Urinary bladder (tissue), 4 donors: ENCODE results near the gene SLC24A5. TPM values are rescaled to one million over a fixed set of nuclear protein-coding genes. Genes with fewer than 3 reads are reported as not detected.
A peak's percentile ranks its signal among the peaks of the same experiment; 100 is the strongest.

Experiments used
- DNase-seq: peaks from one replicate; pipeline ENCODE4 v3.0.0-alpha.2; 2015; ENCODE audit errors: extremely low spot score
- H3K27ac ChIP-seq: one replicate; pipeline ENCODE4 v1.5.1; 2013; ENCODE audit warnings: low read depth, mild to moderate bottlenecking, moderate library complexity
- H3K36me3 ChIP-seq: one replicate; pipeline ENCODE4 v1.6.1; 2013; ENCODE audit warnings: mild to moderate bottlenecking, moderate library complexity; ENCODE audit not compliant: insufficient read depth
- H3K4me1 ChIP-seq: one replicate; pipeline ENCODE4 v1.6.1; 2013; ENCODE audit warnings: mild to moderate bottlenecking, moderate library complexity; ENCODE audit not compliant: insufficient read depth
- H3K4me3 ChIP-seq: one replicate; pipeline ENCODE4 v1.5.1; 2013; ENCODE audit warnings: low read depth, low read length
- WGBS: extraction: QIAGEN DNeasy Blood & Tissue Kit; methylation state at CpG from one replicate; pipeline ENCODE4 v1.1.7; 2013; 5-methylcytosine and 5-hydroxymethylcytosine counted together
- polyA plus RNA-seq: library from polyadenylated mRNA; stranded (reverse); fragments of 200-250 nt; gene quantifications from one replicate; pipeline ENCODE4 v1.2.3, GENCODE V29; 2013
- total RNA-seq: library from RNA; depleted of rRNA; stranded (reverse); fragments of >200 nt; gene quantifications from one replicate; pipeline ENCODE4 v1.2.3, GENCODE V29; 2014
- donor health status: healthy with polysubstance abuse.
- donor health status: healthy.

SLC24A5 gene
- total and polyA plus RNA-seq, 2 donors: 0.26 TPM; not detected in 1

DNA sequence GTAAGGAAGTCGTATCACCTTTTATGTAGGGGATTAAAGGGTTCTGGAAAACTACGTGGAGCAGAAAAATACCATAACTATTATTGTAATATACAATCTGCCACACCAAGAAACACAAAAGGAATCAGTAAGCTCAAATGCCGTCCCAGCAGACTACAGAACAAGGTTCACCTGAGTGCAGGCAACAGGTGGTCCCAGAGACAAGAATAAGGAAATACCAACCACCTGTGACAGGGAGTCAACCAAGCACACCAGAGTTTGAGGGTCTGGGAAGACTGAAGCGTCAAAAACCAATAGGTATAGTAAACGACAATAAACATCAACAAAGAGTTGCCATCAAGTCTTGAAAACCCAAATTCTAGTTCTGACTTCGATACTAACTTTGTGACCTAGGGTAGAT lies 12.1 kb downstream of the SLC24A5 start:
- WGBS: 85% methylated on average over 6 of the region's 6 CpGs
- Histone ChIP-seq H3K4me1 (no peaks in the 10 kb centered on the region), H3K27ac (no peak overlapping the region), H3K36me3 (no peaks in the 10 kb centered on the region), H3K4me3 (no peak overlapping the region)
- DNase-seq: no peak

DNA sequence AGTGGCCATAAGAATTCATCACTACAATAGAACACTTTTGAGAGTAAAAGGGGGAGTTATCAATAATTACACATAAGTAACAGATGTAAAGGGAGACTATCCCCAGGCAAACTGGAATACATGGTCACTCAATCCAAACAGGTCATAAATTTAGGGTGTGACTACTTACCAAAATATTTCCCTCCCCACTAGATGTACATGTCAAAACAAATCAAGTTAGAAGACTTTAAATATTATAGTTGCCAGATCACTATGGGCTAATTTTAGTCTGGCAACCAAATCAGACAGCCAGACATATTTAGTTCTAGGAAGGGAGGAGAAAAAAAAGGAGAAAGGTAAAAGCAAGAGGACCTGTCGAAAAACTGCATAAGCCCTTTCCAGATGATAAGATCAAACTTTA lies 23.1 kb downstream of the SLC24A5 start:
- Histone ChIP-seq H3K4me3 (no peak overlapping the region), H3K4me1 (no peaks in the 10 kb centered on the region), H3K27ac (no peak overlapping the region), H3K36me3 (no peaks in the 10 kb centered on the region)
- 67% methylated on average over 1 of the region's 1 CpG for WGBS
- no peak for DNase-seq

DNA sequence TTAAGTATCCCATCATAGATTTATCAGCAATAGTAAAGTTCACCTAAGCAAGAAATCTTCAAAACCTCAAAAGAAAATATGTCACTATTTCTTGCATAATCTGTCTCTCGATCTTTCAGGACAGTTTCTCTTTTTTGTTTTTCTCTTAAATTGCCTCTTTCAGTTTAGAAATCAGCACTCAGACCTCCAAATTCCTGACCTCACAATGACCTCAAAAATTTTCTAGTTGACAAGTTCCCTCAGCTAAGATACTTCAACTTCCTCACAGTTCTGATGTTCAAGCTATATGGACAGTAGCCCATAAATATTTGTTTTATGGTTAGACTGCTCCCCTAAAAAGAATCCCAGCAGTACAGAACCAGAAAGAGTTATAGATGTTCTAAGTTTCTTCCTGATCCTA lies 24.1 kb downstream of the SLC24A5 start:
- Histone ChIP-seq H3K27ac (no peak overlapping the region), H3K4me3 (no peak overlapping the region), H3K36me3 (no peaks in the 10 kb centered on the region), H3K4me1 (no peaks in the 10 kb centered on the region)
- 20% methylated on average over 1 of the region's 1 CpG for WGBS
- DNase-seq: no peak

DNA sequence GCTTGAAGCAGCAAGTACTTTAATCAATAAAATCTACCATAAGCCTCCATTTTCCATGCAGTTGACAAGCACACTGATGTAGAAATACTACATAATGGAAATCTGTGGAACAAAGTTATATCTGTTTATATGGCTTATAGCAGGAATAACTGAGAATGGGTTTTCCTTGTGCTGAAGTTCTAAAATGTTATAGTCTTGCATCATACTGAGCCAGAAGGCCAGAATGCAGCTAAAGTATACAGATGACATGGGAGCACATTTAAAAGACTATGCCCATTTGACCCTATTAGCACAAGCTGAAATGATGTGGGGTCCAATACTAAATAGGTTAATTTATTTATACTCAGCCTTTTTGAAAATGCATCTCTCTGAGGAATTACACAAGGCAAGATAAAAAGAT lies 25.1 kb downstream of the SLC24A5 start:
- DNase-seq: no peak
- H3K36me3 ChIP-seq: no peaks in the 10 kb centered on the region
- no peaks in the 10 kb centered on the region for H3K4me1 ChIP-seq
- H3K4me3 ChIP-seq: no peak overlapping the region
- no peak overlapping the region for H3K27ac ChIP-seq

DNA sequence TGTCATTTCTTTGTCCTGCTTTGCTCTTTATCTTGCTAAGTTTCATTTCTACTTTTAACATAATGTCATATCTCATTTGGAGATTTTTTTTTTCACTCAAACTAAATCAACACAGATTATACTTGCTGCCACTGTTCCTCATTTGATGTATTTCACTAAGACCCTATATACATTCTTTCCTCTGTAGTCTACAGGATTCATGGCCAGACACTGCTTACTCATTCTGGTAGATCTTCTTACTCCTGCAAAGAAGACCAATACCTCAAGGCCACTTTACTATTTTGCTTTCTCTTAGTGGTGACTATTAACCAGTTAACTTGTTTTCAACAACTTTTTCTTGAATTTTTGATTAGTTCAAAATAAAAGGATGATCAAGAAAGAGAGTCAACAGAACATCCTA lies 26.6 kb downstream of the SLC24A5 start:
- Histone ChIP-seq H3K27ac (no peak overlapping the region), H3K36me3 (no peaks in the 10 kb centered on the region), H3K4me1 (no peaks in the 10 kb centered on the region), H3K4me3 (no peak overlapping the region)
- DNase-seq: no peak

DNA sequence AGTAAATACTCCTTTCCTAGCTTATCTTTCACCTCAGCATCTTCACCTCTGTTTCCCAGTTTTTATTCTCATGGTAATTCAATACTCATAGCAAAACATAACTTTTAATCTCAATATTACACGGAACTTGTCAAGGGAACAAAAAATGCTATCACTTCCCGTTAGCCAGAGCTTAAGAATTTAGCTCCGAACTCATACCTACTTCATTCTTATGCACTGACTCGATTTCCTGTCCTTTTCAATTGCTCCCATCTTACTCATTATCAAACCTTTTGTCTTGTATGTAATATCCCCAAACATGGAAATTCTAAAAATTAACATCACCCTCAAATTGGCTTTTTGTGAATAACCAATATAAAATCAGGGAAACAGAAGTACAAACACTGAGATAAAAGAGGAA lies 29.1 kb downstream of the SLC24A5 start:
- WGBS: 85% methylated on average over 4 of the region's 4 CpGs
- H3K27ac ChIP-seq: no peak overlapping the region
- no peaks in the 10 kb centered on the region for H3K36me3 ChIP-seq
- DNase-seq: no peak
- no peaks in the 10 kb centered on the region for H3K4me1 ChIP-seq
- no peak overlapping the region for H3K4me3 ChIP-seq

DNA sequence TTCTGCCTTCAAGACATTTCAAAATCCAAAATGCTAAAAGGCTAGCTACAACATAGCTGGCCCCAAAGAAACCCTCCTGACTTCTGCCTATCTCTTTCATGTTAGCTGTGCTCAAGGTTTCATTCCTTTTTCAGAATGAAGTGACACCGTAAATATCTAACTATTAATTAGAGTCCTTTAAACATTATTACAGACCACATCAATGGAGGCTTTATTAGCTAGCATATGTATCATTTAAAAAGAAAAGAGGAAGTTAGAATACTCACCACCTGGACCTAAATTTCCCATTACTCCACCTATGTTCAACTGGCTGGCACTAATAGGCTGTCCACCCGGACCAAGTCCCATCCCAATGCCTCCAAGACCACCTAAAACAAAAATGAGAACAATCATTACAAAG lies 32.7 kb downstream of the SLC24A5 start:
- no peaks in the 10 kb centered on the region for H3K36me3 ChIP-seq
- H3K27ac ChIP-seq: no peak overlapping the region
- no peak for DNase-seq
- WGBS: 97% methylated on average over 2 of the region's 2 CpGs
- H3K4me3 ChIP-seq: no peak overlapping the region
- H3K4me1 ChIP-seq: no peaks in the 10 kb centered on the region

DNA sequence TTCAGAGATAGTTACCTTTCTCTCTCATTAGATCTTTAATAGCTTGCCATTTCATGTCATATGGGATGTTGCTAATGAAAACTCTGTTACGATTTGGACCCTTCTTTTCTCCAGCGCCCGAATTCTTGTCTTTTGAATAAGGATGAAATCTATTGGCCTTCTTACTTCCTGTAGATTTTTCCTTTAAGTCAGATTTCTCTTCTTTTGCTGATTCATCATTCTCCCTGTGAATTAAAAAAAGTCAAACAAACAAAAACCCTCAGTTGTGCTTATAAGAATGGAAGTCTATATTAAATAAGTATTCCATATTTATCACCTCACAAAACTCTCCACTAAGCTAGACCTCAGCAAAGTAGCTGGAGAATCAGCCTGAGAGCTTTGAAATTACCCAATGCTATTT lies 47.8 kb downstream of the SLC24A5 start:
- no peak for DNase-seq
- no peak overlapping the region for H3K27ac ChIP-seq
- H3K4me3 ChIP-seq: no peak overlapping the region
- H3K36me3 ChIP-seq: no peaks in the 10 kb centered on the region
- 61% methylated on average over 3 of the region's 3 CpGs for WGBS
- H3K4me1 ChIP-seq: no peaks in the 10 kb centered on the region

DNA sequence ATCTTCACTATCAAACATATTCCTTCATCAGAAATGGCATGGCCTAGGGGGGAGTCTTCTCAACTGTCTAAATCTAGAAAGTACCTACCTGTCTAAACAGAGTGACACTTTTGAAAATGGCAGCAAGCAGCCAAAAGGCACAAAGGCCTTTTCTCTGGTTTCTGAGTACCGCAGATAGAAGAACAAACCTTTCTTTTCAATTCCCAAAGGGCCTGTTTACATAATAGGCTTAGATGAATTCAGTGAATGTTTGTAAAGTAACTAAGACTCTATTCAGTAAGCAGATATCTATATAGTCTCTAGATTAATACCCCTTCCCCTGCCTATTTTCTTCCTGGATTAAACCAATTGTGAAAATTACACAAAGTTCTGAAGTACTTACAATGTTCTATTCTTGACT lies 50.2 kb downstream of the SLC24A5 start:
- 75% methylated on average over 1 of the region's 1 CpG for WGBS
- Histone ChIP-seq H3K4me1 (no peaks in the 10 kb centered on the region), H3K4me3 (no peak overlapping the region), H3K27ac (no peak overlapping the region), H3K36me3 (no peaks in the 10 kb centered on the region)
- no peak for DNase-seq

DNA sequence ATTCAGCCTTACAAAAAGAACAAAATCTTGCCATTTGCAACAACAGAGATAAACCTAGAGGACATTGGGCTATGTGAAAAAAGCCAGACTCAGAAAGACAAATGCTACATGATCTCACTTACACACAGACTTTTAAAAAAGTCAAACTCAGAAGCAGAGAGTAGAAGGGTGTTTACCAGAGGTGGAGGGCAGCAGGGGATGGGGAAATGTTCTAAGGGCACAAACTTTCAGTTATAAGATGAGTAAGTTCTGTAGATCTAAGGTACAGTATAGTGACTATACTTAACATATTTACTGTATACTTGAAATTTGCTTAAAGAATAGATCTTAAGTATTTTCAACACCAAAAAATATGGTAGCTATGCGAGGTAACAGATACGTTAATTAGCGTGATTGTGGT lies 54.3 kb downstream of the SLC24A5 start:
- H3K36me3 ChIP-seq: no peaks in the 10 kb centered on the region
- WGBS: 96% methylated on average over 3 of the region's 3 CpGs
- no peak overlapping the region for H3K4me3 ChIP-seq
- no peak overlapping the region for H3K27ac ChIP-seq
- peaks cover 2% of the 10 kb centered on the region for H3K4me1 ChIP-seq
- no peak for DNase-seq

DNA sequence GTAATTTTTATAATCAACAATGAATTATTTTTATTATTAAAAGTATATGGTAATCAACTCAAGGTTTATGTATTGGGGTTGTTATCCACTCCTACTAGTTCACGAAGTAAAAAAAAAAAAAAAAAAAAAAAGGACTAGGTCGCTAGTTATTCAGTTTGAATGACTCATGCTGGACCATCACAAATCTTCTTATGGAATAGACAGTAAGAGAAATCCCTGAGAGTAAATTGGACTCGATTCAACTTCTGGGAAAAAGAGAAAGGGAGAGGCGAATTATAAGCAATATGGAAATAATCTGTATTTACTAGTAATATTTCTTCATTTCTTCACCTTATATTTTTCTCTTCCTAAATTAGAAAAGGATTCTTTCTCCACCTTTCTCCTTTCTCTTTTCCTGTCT lies 55.3 kb downstream of the SLC24A5 start:
- H3K4me1 ChIP-seq: peaks cover 2% of the 10 kb centered on the region
- 85% methylated on average over 4 of the region's 4 CpGs for WGBS
- no peak for DNase-seq
- H3K27ac ChIP-seq: no peak overlapping the region
- H3K36me3 ChIP-seq: no peaks in the 10 kb centered on the region
- no peak overlapping the region for H3K4me3 ChIP-seq

DNA sequence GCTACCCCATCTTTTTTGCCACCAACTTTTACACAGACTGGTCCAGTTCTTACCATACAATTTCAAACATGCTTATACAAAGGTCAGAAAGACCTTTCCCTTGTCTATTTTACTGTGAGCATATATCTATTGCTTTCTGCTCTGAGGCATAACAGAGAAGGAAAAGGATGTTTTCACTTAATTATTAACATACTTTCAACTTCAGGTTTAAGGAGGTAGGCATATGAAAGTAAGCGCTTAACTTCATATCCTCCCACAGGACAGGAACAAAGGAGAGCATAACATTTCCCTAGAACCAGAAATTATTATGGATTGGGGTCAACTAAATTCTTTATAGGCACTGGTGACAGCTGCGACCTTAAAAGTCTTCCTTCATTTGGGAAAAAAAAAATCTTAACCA lies 56.2 kb downstream of the SLC24A5 start:
- H3K36me3 ChIP-seq: no peaks in the 10 kb centered on the region
- no peak overlapping the region for H3K4me3 ChIP-seq
- no peak overlapping the region for H3K27ac ChIP-seq
- DNase-seq: no peak
- 80% methylated on average over 2 of the region's 2 CpGs for WGBS
- H3K4me1 ChIP-seq: peaks cover 2% of the 10 kb centered on the region

DNA sequence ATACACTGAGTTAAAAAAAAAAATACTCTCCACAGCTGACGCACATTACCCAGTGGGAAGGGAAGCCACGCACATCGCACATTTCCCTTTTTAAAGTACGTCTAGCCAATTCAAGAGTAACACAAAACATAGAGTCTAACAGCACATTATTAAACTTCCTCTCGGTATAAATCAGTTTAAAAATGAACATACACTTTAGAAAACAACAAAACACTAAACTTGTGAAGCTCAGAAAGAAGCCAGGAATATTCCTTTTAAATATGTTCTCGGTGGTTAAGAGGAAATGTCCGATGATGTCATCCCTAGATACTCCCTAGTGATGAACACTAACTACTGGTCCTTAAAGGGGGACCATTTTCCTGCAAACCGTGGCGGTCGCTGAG lies 56.6 kb downstream of the SLC24A5 start:
- Histone ChIP-seq H3K36me3 (no peaks in the 10 kb centered on the region), H3K27ac (no peak overlapping the region), H3K4me1 (peaks cover 2% of the 10 kb centered on the region), H3K4me3 (peak overlapping the region; percentile 48)
- peak; percentile 50 for DNase-seq
- WGBS: 7% methylated on average over 10 of the region's 10 CpGs

DNA sequence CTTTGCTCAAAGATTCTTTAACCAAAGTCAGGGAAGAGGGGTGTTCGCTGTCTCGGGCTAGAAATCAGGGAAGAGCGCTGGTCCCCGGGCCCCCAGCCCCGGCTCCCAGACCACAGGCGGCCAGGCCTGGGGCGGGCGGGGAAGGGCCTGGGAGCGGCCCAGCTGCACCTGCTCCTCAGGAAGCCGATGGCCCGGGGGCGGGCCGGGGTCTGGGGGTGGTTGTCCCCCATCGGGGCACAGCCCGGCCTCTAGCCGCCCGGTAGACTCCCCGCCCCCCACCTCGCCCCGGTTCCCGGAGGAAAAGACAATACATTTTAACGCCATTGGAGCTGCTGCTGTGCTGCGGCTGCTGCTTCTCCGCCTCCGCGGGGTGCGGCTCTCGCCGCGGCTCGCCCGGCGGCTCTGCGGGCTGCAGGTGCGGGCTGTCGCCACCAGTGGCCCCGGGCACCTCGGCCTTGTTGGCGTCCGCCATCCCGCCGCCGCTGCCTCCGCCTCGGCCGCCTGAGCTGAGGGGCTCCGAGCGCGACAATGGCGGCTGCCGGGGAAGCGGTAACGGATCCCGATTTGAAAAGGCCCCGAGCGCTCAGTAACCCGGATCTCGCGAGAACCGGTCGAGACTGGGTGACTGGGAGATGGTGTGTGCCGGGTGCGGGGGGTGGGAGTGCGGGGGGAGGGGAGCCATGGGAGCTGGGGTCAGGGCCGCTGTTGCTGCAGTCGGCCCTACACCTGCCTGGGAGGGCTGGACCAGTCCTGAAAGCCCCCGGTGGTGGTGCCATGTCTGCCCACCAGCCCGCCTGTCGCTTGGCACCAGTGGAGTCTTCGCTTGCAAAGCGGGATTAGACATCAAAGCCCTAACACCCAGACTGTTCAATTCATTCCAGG lies 57.2 kb downstream of the SLC24A5 start, which contains the start of gene MYEF2:
MYEF2 (minus strand) TSS at position 530 of the 882 bp plus-strand sequence; CDS start at position 472, 58 bp downstream.
- peaks cover 2% of the 10 kb centered on the region for H3K4me1 ChIP-seq
- 2% methylated on average over 71 of the region's 71 CpGs for WGBS
- H3K27ac ChIP-seq: no peak within 1 kb of the TSS
- peak within 1 kb of the TSS; percentile 48 for H3K4me3 ChIP-seq
- peak; percentile 31 for DNase-seq
- no peaks in the 10 kb centered on the region for H3K36me3 ChIP-seq

DNA sequence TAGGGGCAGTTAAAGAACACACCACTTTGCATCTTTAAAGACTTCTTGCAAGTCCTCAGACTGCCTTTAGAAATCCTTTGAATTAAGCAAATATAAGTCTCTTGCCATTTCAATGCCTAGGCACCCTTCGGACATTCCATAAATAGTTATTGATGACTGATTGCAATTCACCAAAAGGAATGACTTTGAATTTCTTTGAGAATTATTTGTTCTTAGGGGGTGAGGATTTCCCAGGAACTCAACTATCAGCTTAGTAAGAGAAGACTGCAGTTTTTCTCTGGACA lies 57.8 kb downstream of the SLC24A5 start:
- 74% methylated on average over 1 of the region's 1 CpG for WGBS
- Histone ChIP-seq H3K4me1 (peaks cover 2% of the 10 kb centered on the region), H3K4me3 (no peak overlapping the region), H3K36me3 (no peaks in the 10 kb centered on the region), H3K27ac (no peak overlapping the region)
- DNase-seq: no peak
